GM18951 (cell line): ENCODE data around the gene KEL.

Source experiments
- POLR2A ChIP-seq: IDR thresholded peaks from 4 replicates; pipeline ENCODE4 v1.6.1; 2011; ENCODE audit warnings: mild to moderate bottlenecking; ENCODE audit not compliant: insufficient read length, insufficient read depth; ENCODE audit errors: extremely low read depth
- in situ Hi-C: fragments of 300-500 bp; cut with MboI; formaldehyde crosslinking; loops from one replicate; pipeline ENCODE4 v1.12.0; 2022; ENCODE audit warnings: low sequenced_read_pairs, mixed read lengths, inconsistent platforms; ENCODE audit not compliant: unreplicated experiment

The KEL gene

DNA sequence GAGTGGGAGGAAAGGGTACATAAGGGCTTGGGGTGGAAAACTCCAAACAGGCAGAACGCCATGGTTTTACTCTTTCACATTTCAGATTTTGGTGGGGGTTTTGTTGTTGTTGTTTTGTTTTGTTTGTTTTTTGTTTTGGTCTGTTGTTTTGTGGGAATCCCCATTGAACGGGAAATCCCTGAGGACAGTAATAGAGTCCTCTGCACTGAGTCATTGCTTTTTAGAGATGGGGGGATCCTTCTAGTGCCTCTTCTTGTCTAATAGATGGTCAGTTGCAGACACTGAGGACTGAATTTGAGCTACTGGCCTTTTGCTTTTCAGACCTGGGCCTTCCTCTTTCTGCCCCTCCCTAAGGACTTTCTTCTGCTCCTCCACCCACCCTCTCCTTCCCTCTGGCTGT lies 48.6 kb downstream of the KEL start:
- in situ Hi-C loops, result no loop called here
- no peak for TF ChIP-seq POLR2A

- in situ Hi-C loops, result no loop called here
- no peak for TF ChIP-seq POLR2A
Measured at GRCh38 chr7:142913051-142913450, 49.1 kb downstream of the KEL start.

DNA sequence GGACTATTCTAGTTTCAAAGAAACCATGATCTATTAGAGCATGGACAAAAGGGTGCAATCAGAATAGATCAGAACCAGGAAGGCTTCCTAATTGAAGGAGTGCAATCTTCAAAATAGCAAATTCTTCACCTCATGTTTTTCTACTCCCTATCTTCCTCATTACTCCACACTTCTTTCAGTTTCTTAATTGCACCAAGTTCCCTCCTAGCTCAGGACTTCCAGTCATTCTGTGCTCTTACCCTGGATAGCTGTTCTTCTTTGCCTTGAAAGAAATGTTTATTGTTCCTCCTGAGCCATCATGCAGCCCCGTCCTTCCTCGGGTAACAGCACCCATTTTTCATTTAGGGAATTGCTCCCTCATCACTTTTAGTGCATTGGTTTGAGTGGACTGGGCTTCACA lies 51.7 kb downstream of the KEL start:
- in situ Hi-C loops, result no loop called here
- TF ChIP-seq POLR2A, result no peak

- no peak for TF ChIP-seq POLR2A
- in situ Hi-C loops, result no loop called here
Measured at GRCh38 chr7:142910031-142910433, 52.1 kb downstream of the KEL start.

- no peak for TF ChIP-seq POLR2A
- in situ Hi-C loops, result no loop called here
Measured at GRCh38 chr7:142908921-142909890, 53.0 kb downstream of the KEL start.

DNA sequence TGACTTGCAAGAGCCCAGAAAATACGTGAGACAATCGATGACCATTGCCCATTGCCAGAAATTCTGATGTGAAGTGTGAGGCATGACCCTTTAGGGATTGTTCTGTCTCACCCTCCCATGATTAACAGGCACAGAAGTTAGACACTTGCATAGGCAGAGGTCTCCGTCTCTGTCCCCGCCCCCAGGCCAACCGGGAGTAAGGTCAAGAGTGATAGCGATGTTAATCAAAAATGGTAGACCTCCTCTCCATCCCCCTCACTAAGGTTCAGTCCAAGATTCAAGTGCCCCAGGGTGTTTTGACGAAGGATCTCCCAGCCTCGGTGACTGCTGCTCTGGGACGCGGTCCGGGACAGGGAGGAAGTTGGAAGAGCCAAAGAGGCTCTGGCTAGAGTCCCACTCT lies 53.9 kb downstream of the KEL start:
- no peak for TF ChIP-seq POLR2A
- in situ Hi-C loops, result no loop called here

- in situ Hi-C loops, result no loop called here
- no peak for TF ChIP-seq POLR2A
Measured at GRCh38 chr7:142906643-142907042, 55.5 kb downstream of the KEL start.

- TF ChIP-seq POLR2A, result no peak
- in situ Hi-C loops, result no loop called here
Measured at GRCh38 chr7:142905759-142906158, 56.4 kb downstream of the KEL start.

- in situ Hi-C loops, result no loop called here
- no peak for TF ChIP-seq POLR2A
Measured at GRCh38 chr7:142904128-142904527, 58.0 kb downstream of the KEL start.

DNA sequence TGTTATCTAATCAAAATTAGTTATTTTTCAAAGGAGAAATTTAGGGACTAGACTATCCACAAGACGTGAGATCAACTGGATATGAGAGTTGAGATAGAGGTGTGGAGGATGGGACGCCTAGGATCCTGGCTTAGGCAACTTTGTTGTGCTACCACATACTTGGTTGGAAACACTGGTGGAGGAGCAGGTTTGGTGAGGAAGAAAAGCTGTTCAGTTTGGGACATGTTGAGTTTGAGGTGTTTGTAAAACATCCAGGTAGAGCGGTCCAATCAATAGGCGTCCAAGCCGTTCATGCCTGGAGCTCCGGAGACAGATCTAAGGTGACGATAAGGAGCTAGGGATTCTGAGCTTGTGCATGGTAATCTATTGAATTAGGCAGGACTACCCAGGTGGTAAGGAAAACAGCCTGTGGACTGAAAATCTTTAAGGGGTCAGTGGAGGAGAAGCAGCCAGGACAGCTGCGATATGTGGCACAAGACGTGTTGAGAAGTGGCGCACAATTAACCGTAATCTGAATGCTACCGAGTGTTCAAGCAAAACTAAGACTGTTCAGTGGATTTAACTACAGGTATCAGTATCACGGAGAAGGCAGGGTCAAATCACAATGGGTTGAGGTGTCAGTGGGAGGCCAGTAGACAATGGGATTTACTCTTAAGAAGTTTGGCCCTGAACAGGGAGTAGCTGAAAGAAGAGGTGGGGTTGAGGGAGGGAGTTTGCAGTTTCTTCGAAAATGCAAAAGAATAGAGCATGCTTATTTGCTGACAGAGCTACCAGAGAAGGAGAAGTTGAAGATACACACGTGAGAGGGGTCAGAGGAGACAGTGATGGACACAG lies 60.5 kb downstream of the KEL start:
- TF ChIP-seq POLR2A, result no peak
- in situ Hi-C loops, result no loop called here

DNA sequence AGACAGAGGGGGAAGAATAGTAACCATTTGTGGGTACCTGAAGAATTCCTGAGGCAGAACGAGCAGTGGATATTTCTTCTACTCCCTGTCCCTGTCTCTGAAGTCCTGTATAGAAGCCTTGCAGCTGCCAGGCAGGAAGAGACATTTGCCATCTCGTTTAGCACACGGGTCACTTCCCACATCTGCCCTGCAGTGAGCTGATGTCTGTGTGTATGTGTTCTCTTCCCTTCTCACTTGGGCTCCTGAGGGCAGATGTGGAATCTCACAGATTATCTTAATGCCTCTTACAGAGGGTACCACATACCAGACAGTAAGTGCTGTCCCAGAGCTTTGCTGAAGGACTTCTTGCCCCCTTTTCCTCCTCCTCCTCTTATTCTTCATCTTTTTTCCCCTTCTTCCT lies 62.5 kb downstream of the KEL start:
- TF ChIP-seq POLR2A, result no peak
- in situ Hi-C loops, result no loop called here

- no peak for TF ChIP-seq POLR2A
- in situ Hi-C loops, result no loop called here
Measured at GRCh38 chr7:142898377-142899170, 63.6 kb downstream of the KEL start.

GRCh38 chr7:142897691-142898090 lies 64.5 kb downstream of the KEL start:
- in situ Hi-C loops, result no loop called here

More at GRCh38 chr7:142897691-142898090, 64.5 kb downstream of the KEL start:
- TF ChIP-seq POLR2A, result no peak
